Ovary (tissue), 9 donors: ENCODE results near the gene RASA3. TPM values are rescaled to one million over a fixed set of nuclear protein-coding genes. Genes with fewer than 3 reads are reported as not detected.

Experiments
- DNase-seq, 5 donors: peaks; one replicate each; pipeline ENCODE4 v3.0.0-alpha.2; 2019 to 2020
- H3K27ac ChIP-seq, 2 donors: fragments of 200-600 bp; one replicate each; pipeline versions ENCODE4 v1.5.1 to v1.8.0; 2019 to 2022
- H3K27me3 ChIP-seq: fragments of 200-600 bp; one replicate; pipeline ENCODE4 v1.8.0; 2022
- H3K36me3 ChIP-seq: fragments of 200-600 bp; sonication (generic); one replicate; pipeline ENCODE4 v1.5.1; 2019
- H3K4me1 ChIP-seq: one replicate; pipeline ENCODE4 v1.8.1; 2013; ENCODE audit warnings: mild to moderate bottlenecking, moderate library complexity; ENCODE audit not compliant: insufficient read depth
- H3K4me3 ChIP-seq: fragments of 200-600 bp; sonication (generic); one replicate; pipeline ENCODE4 v1.5.1; 2017
- H3K9me3 ChIP-seq, 2 donors: fragments of 200-600 bp in 1 of 2; sonication (generic) in 1 of 2; one replicate each; pipeline versions ENCODE4 v1.5.1 to v1.8.1; 2013 to 2019; ENCODE audit warnings: mild to moderate bottlenecking in 1 of 2, moderate library complexity in 1 of 2
- CTCF ChIP-seq, 3 donors: fragments of 450-650 bp in 2 of 3; fragments of 200-600 bp in 1 of 3; IDR thresholded peaks; one replicate each; pipeline versions ENCODE4 v1.5.1 to v1.8.0; 2016 to 2022; ENCODE audit warnings: antibody characterized with exemption in 3 of 3, mild to moderate bottlenecking in 1 of 3
- EP300 ChIP-seq: sonication (generic); formaldehyde crosslinking; IDR thresholded peaks from one replicate; pipeline ENCODE4 v1.6.1; 2017; ENCODE audit warnings: antibody characterized with exemption
- POLR2A ChIP-seq: fragments of 450-650 bp; IDR thresholded peaks from one replicate; pipeline ENCODE4 v1.6.1; 2017; ENCODE audit warnings: antibody characterized with exemption, mild to moderate bottlenecking, moderate library complexity
- WGBS, 3 donors: extraction: QIAGEN DNeasy Blood & Tissue Kit in 1 of 3; methylation state at CpG; one replicate each; pipeline versions ENCODE4 v1.1.5 to v1.1.7; 2013 to 2017; 5-methylcytosine and 5-hydroxymethylcytosine counted together
- intact Hi-C, 4 donors: fragments of 100-400 bp; cut with DNase I; formaldehyde crosslinking; loops; one replicate each; pipeline versions ENCODE4 v1.11.0 to v1.15.1; 2022 to 2023
- polyA plus RNA-seq, 2 donors: library from polyadenylated mRNA; stranded (reverse); fragments of 200-250 nt in 1 of 2; fragments of 350-450 nt in 1 of 2; fragmentation: Illumina TruSeq in 1 of 2; extraction: RNeasy Lipid Tissue Mini Kit (QIAGEN cat#74804) in 1 of 2; gene quantifications; one replicate each; pipeline ENCODE4 v1.2.3, GENCODE V29; 2013 to 2014
- total RNA-seq, 7 donors: library from RNA; depleted of rRNA in 2 of 7; stranded (reverse); fragments of >200 nt in 2 of 7; fragmentation: NEBNext Ultra II Directional in 3 of 7; extraction: Animal tissue kit (Norgen Biotek cat#: 25700) in 3 of 7; gene quantifications; one replicate each; pipeline versions ENCODE4 v1.1.0 to v1.2.4, GENCODE V29; 2016 to 2023
- donor health status: DM: no; HTN: no; CAD: no; lungs with moderate emphysema.
- donor health status: DM: no; HTN: no; CAD: no.
- donor health status: Bipolar disorder and iron deficiency.
- donor health status: DM: yes; HTN: yes; CAD: no.
- donor health status: DM: no; HTN: no; CAD: no.
- donor health status: DM: yes; HTN: yes; CAD: no.

Gene RASA3
- total and polyA plus RNA-seq, 9 donors, result 5.4 to 16.9 (median 9.4) TPM

- Histone ChIP-seq H3K27me3 (no peaks in the 10 kb centered on the region), H3K9me3 (no peaks in the 10 kb centered on the region), H3K36me3 (no peaks in the 10 kb centered on the region), H3K4me3 (no peak overlapping the region), H3K4me1 (no peaks in the 10 kb centered on the region), H3K27ac (no peak overlapping the region)
- TF ChIP-seq POLR2A, result no peak
- TF ChIP-seq EP300, result no peak
- TF ChIP-seq CTCF (IDR thresholded peaks at IDR 0.05), result no peak
- intact Hi-C loops, result no loop called here
- DNase-seq, result peak in 3 of 5 donors; percentile 12 to 29 (median 16)
- WGBS, 3 donors, result 88 to 91% (median 89%) methylated on average over 26 to 27 of the region's 27 CpGs
Measured at GRCh38 chr13:114097893-114098688, 34.3 kb downstream of the RASA3 start.

GRCh38 chr13:114097212-114097892, 35.1 kb downstream of the RASA3 start:
- DNase-seq, result peak in 3 of 5 donors; percentile 10 to 25 (median 12)
- no peak overlapping the region for H3K27ac ChIP-seq
- intact Hi-C loops, result no loop called here
- no peaks in the 10 kb centered on the region for H3K27me3 ChIP-seq
- 92 to 95% (median 93%) methylated on average over 25 of the region's 25 CpGs for WGBS, 3 donors
- H3K4me3 ChIP-seq, result no peak overlapping the region
- no peaks in the 10 kb centered on the region for H3K36me3 ChIP-seq
- TF ChIP-seq POLR2A (no peak), EP300 (no peak), CTCF (IDR thresholded peaks at IDR 0.05) (no peak)
- no peaks in the 10 kb centered on the region for H3K4me1 ChIP-seq
- H3K9me3 ChIP-seq, result no peaks in the 10 kb centered on the region

- H3K4me1 ChIP-seq, result no peaks in the 10 kb centered on the region
- intact Hi-C loops, result no loop called here
- WGBS, 3 donors, result 93 to 94% (median 94%) methylated on average over 18 of the region's 18 CpGs
- peak in 3 of 5 donors; percentile 4 to 15 (median 10) for DNase-seq
- H3K36me3 ChIP-seq, result no peaks in the 10 kb centered on the region
- H3K27ac ChIP-seq, result no peak overlapping the region
- H3K9me3 ChIP-seq, result no peaks in the 10 kb centered on the region
- no peaks in the 10 kb centered on the region for H3K27me3 ChIP-seq
- no peak overlapping the region for H3K4me3 ChIP-seq
- TF ChIP-seq CTCF (IDR thresholded peaks at IDR 0.05) (no peak), POLR2A (no peak), EP300 (no peak)
Measured at GRCh38 chr13:114096811-114097211, 35.6 kb downstream of the RASA3 start.

GRCh38 chr13:114096031-114096485, 36.4 kb downstream of the RASA3 start:
- WGBS, 3 donors, result 93 to 97% (median 93%) methylated on average over 22 to 24 of the region's 24 CpGs
- TF ChIP-seq CTCF (IDR thresholded peaks at IDR 0.05) (no peak), EP300 (no peak)

More at GRCh38 chr13:114096031-114096485, 36.4 kb downstream of the RASA3 start:
- H3K36me3 ChIP-seq, result no peaks in the 10 kb centered on the region
- intact Hi-C loops, result no loop called here
- H3K27me3 ChIP-seq, result no peaks in the 10 kb centered on the region
- no peak overlapping the region for H3K4me3 ChIP-seq
- H3K9me3 ChIP-seq, result no peaks in the 10 kb centered on the region
- no peaks in the 10 kb centered on the region for H3K4me1 ChIP-seq
- DNase-seq, result peak in 3 of 5 donors; percentile 9 to 13 (median 12)
- no peak overlapping the region for H3K27ac ChIP-seq
